Ovary (tissue), 3 donors: ENCODE measurements around the gene INCENP.

ENCODE experiments used
- CTCF ChIP-seq, 3 donors: fragments of 450-650 bp in 2 of 3; fragments of 200-600 bp in 1 of 3; IDR thresholded peaks; one replicate each; pipeline versions ENCODE4 v1.5.1 to v1.8.0; 2016 to 2022; ENCODE audit warnings: antibody characterized with exemption in 3 of 3, mild to moderate bottlenecking in 1 of 3
- POLR2A ChIP-seq: fragments of 450-650 bp; IDR thresholded peaks from one replicate; pipeline ENCODE4 v1.6.1; 2017; ENCODE audit warnings: antibody characterized with exemption, mild to moderate bottlenecking, moderate library complexity
- donor health status: DM: no; HTN: no; CAD: no.

- TF ChIP-seq CTCF (IDR thresholded peaks at IDR 0.05) (no peak), POLR2A (no peak)
Observed at GRCh38 chr11:62137276-62137861, 13.6 kb downstream of the INCENP start.
